NT2/D1 (cell line): Measurements from ENCODE around the gene NIT1.

Source experiments
- DNase-seq: peaks from one replicate; pipeline ENCODE4 v3.0.0-alpha.2; 2011; ENCODE audit warnings: low read depth, low spot score
- H3K27me3 ChIP-seq: 2 replicates; pipeline ENCODE4 v1.6.0; 2011; ENCODE audit warnings: mild to moderate bottlenecking; ENCODE audit not compliant: insufficient read length, insufficient read depth
- H3K36me3 ChIP-seq: 2 replicates; pipeline ENCODE4 v1.6.1; 2011; ENCODE audit warnings: mild to moderate bottlenecking, low read length, mixed read lengths; ENCODE audit not compliant: insufficient read depth, insufficient read length
- H3K4me1 ChIP-seq: 2 replicates; pipeline ENCODE4 v1.5.1; 2011; ENCODE audit not compliant: insufficient read depth, insufficient read length
- H3K4me3 ChIP-seq: 2 replicates; pipeline ENCODE4 v1.5.1; 2011; ENCODE audit warnings: low read depth; ENCODE audit not compliant: insufficient read length
- H3K9ac ChIP-seq: 2 replicates; pipeline ENCODE4 v1.6.0; 2011; ENCODE audit warnings: low read depth; ENCODE audit not compliant: insufficient read length
- H3K9me3 ChIP-seq: 2 replicates; pipeline ENCODE4 v1.5.1; 2011; ENCODE audit warnings: mild to moderate bottlenecking, low read length; ENCODE audit not compliant: insufficient read depth
- SUZ12 ChIP-seq: IDR thresholded peaks from 2 replicates; pipeline ENCODE4 v1.6.1; 2011; ENCODE audit not compliant: insufficient read length, insufficient read depth; ENCODE audit errors: extremely low read depth
- YY1 ChIP-seq: IDR thresholded peaks from 2 replicates; pipeline ENCODE4 v1.6.1; 2011; ENCODE audit not compliant: insufficient read length, insufficient read depth
- ZNF274 ChIP-seq: IDR thresholded peaks from 2 replicates; pipeline ENCODE4 v1.6.1; 2011; ENCODE audit warnings: mild to moderate bottlenecking, low read depth, low read length

Gene NIT1

GRCh38 chr1:161086457-161086856 lies 31.4 kb upstream of the NIT1 start:
- H3K9ac ChIP-seq: no peak overlapping the region
- no peaks in the 10 kb centered on the region for H3K36me3 ChIP-seq
- peak; percentile 36 for DNase-seq
- TF ChIP-seq ZNF274: no peak
- TF ChIP-seq SUZ12: no peak
- no peak for TF ChIP-seq YY1
- H3K27me3 ChIP-seq: no peaks in the 10 kb centered on the region
- H3K4me3 ChIP-seq: no peak overlapping the region
- peaks cover 43% of the 10 kb centered on the region for H3K4me1 ChIP-seq
- H3K9me3 ChIP-seq: no peaks in the 10 kb centered on the region

GRCh38 chr1:161088587-161089110 lies 29.3 kb upstream of the NIT1 start:
- TF ChIP-seq SUZ12: no peak
- TF ChIP-seq ZNF274: no peak
- no peak for TF ChIP-seq YY1
- H3K9ac ChIP-seq: no peak overlapping the region
- no peak for DNase-seq
- peaks cover 33% of the 10 kb centered on the region for H3K4me1 ChIP-seq
- no peak overlapping the region for H3K4me3 ChIP-seq
- H3K27me3 ChIP-seq: no peaks in the 10 kb centered on the region
- H3K9me3 ChIP-seq: no peaks in the 10 kb centered on the region
- no peaks in the 10 kb centered on the region for H3K36me3 ChIP-seq

DNA sequence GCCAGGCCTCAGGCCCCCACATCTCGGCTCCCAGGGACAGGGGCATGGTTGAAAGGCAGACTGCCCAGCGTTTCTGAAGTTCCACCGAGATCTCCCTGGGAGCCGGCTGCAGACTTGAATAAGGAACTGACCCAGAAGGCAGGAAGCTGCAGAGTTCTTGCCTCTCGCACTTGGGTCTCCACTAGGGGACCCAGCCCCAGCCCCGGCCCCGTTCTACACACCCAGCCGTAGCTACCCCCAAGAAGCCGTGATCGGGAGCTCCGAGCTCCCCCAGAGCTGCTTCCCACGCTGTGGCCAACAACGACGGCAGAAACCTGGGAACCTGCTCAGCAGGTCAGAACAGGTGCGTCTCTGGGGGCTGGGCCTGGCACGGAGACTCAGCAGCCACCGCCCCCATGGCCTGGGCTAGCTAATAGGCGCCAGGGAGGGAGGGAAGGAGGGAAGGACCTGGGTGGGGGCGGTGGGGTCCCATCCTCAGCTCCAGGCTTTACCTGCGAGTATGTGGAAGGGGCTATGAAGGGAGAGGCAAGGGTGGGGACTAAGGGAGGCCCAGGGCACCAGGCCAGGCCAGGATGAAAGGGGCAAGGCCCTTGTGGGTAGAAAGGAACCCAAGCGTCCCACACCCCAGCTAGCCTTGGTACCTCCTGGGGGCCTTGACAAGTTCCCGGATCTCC lies 28.5 kb upstream of the NIT1 start, which contains the start of gene NECTIN4:
Gene NECTIN4, minus strand, starts transcription at position 308 of the 674 bp plus-strand sequence. Its CDS starts 262 bp downstream, at position 46.
- peaks cover 26% of the 10 kb centered on the region for H3K4me1 ChIP-seq
- no peak within 1 kb of the TSS for H3K4me3 ChIP-seq
- no peaks in the 10 kb centered on the region for H3K27me3 ChIP-seq
- H3K36me3 ChIP-seq: no peaks in the 10 kb centered on the region
- TF ChIP-seq SUZ12: no peak
- TF ChIP-seq ZNF274: no peak
- TF ChIP-seq YY1: no peak
- no peaks in the 10 kb centered on the region for H3K9me3 ChIP-seq
- no peak within 1 kb of the TSS for H3K9ac ChIP-seq
- no peak for DNase-seq

GRCh38 chr1:161089938-161090337 lies 28.0 kb upstream of the NIT1 start:
- Histone ChIP-seq H3K4me3 (no peak overlapping the region), H3K36me3 (no peaks in the 10 kb centered on the region), H3K9ac (no peak overlapping the region), H3K9me3 (no peaks in the 10 kb centered on the region), H3K27me3 (no peaks in the 10 kb centered on the region), H3K4me1 (peaks cover 22% of the 10 kb centered on the region)
- TF ChIP-seq YY1: no peak
- no peak for TF ChIP-seq ZNF274
- TF ChIP-seq SUZ12: no peak
- no peak for DNase-seq

GRCh38 chr1:161090617-161091016 lies 27.3 kb upstream of the NIT1 start:
- no peaks in the 10 kb centered on the region for H3K9me3 ChIP-seq
- no peaks in the 10 kb centered on the region for H3K27me3 ChIP-seq
- peaks cover 20% of the 10 kb centered on the region for H3K4me1 ChIP-seq
- TF ChIP-seq ZNF274 (no peak), SUZ12 (no peak), YY1 (no peak)
- no peaks in the 10 kb centered on the region for H3K36me3 ChIP-seq
- DNase-seq: no peak
- H3K4me3 ChIP-seq: no peak overlapping the region
- no peak overlapping the region for H3K9ac ChIP-seq

DNA sequence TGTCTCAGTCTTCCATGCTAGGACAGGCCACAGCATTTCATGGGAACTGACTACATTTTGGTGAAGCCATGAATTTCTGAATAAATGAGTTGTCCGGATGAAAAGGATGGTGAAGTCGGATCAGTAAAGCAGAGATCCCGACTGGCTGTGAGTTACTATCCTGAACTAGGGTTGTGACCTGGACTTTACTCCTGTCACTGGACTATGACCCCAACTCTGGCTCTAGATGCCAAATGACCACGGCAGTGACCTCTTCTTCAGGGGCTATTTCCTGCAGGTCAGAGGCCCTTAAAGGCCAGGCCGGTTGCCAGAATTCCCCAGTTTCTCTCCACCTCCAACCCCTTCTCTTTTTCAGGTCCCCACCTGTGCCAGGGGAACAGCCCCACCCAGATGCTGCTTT lies 26.8 kb upstream of the NIT1 start:
- Histone ChIP-seq H3K36me3 (no peaks in the 10 kb centered on the region), H3K4me1 (peaks cover 17% of the 10 kb centered on the region), H3K27me3 (no peaks in the 10 kb centered on the region), H3K9me3 (no peaks in the 10 kb centered on the region), H3K4me3 (no peak overlapping the region), H3K9ac (no peak overlapping the region)
- no peak for DNase-seq
- no peak for TF ChIP-seq YY1
- no peak for TF ChIP-seq SUZ12
- no peak for TF ChIP-seq ZNF274

GRCh38 chr1:161091796-161092507 lies 26.0 kb upstream of the NIT1 start:
- Histone ChIP-seq H3K4me1 (peaks cover 10% of the 10 kb centered on the region), H3K36me3 (no peaks in the 10 kb centered on the region), H3K27me3 (no peaks in the 10 kb centered on the region), H3K9me3 (no peaks in the 10 kb centered on the region), H3K4me3 (no peak overlapping the region), H3K9ac (no peak overlapping the region)
- DNase-seq: no peak
- no peak for TF ChIP-seq ZNF274
- TF ChIP-seq YY1: no peak
- no peak for TF ChIP-seq SUZ12
